HG02973 (cell line): ENCODE measurements around the gene RSAD1.
"Not testable (repeated sequence)": the region's sequence is repeated elsewhere in the genome, so short reads cannot be mapped to it uniquely, and the experiment has no call there.

Source experiments
- ATAC-seq: cut with Tn5 transposase; IDR thresholded peaks from one replicate; pipeline ENCODE4 v1.9.1; 2021; ENCODE audit warnings: moderate library complexity; ENCODE audit not compliant: unreplicated experiment

Gene RSAD1

GRCh38 chr17:50471009-50471905 lies 7.4 kb upstream of the RSAD1 start:
- ATAC-seq: no peak

- ATAC-seq: no peak
Measured at GRCh38 chr17:50472286-50472685, 6.4 kb upstream of the RSAD1 start.

GRCh38 chr17:50472761-50473161 lies 5.9 kb upstream of the RSAD1 start:
- not testable (repeated sequence) for ATAC-seq

GRCh38 chr17:50473901-50474300 lies 4.8 kb upstream of the RSAD1 start:
- no peak for ATAC-seq

- ATAC-seq: no peak
Measured at GRCh38 chr17:50474523-50474922, 4.1 kb upstream of the RSAD1 start.

- no peak for ATAC-seq
Measured at GRCh38 chr17:50475362-50475761, 3.3 kb upstream of the RSAD1 start.

- ATAC-seq: not testable (repeated sequence)
Measured at GRCh38 chr17:50475775-50476544, 2.7 kb upstream of the RSAD1 start.

- no peak for ATAC-seq
Measured at GRCh38 chr17:50476545-50477315, 1.9 kb upstream of the RSAD1 start.

GRCh38 chr17:50477976-50478375 lies 684 bp upstream of the RSAD1 start:
- no peak for ATAC-seq

- ATAC-seq: no peak
Measured at GRCh38 chr17:50479522-50480141, 972 bp downstream of the RSAD1 start.

GRCh38 chr17:50480142-50480764 lies 1.6 kb downstream of the RSAD1 start:
- no peak for ATAC-seq

GRCh38 chr17:50480854-50481490 lies 2.3 kb downstream of the RSAD1 start:
- no peak for ATAC-seq

GRCh38 chr17:50481648-50482047 lies 3.0 kb downstream of the RSAD1 start:
- no peak for ATAC-seq

- ATAC-seq: no peak
Measured at GRCh38 chr17:50482110-50482509, 3.5 kb downstream of the RSAD1 start.

- ATAC-seq: peak; percentile 35
Measured at GRCh38 chr17:50482516-50482915, 3.9 kb downstream of the RSAD1 start.

- no peak for ATAC-seq
Measured at GRCh38 chr17:50483266-50483665, 4.6 kb downstream of the RSAD1 start.

- no peak for ATAC-seq
Measured at GRCh38 chr17:50484386-50485155, 5.9 kb downstream of the RSAD1 start.

- ATAC-seq: no peak
Measured at GRCh38 chr17:50487213-50488096, 8.8 kb downstream of the RSAD1 start.
